Vagina (tissue), 2 donors: ENCODE results near the gene TRMT112. TPM values are rescaled to one million over a fixed set of nuclear protein-coding genes. Genes with fewer than 3 reads are reported as not detected.

Experiments used
- DNase-seq, 2 donors: peaks; one replicate each; pipeline ENCODE4 v3.0.0-alpha.2; 2017; ENCODE audit errors: extremely low spot score in 2 of 2
- H3K27ac ChIP-seq: fragments of 200-600 bp; sonication (generic); one replicate; pipeline ENCODE4 v1.5.1; 2019
- H3K27me3 ChIP-seq: fragments of 200-600 bp; sonication (generic); one replicate; pipeline ENCODE4 v1.5.1; 2019
- H3K36me3 ChIP-seq, 2 donors: fragments of 200-600 bp; sonication (generic); one replicate each; pipeline ENCODE4 v1.5.1; 2017 to 2019
- H3K4me1 ChIP-seq: fragments of 200-600 bp; sonication (generic); one replicate; pipeline ENCODE4 v1.5.1; 2019
- H3K4me3 ChIP-seq, 2 donors: fragments of 200-600 bp; sonication (generic); 1 replicate in 1 of 2; 2 replicates in 1 of 2; pipeline ENCODE4 v1.5.1; 2016 to 2019
- H3K9me3 ChIP-seq: fragments of 200-600 bp; sonication (generic); one replicate; pipeline ENCODE4 v1.5.1; 2019
- CTCF ChIP-seq, 3 experiments: fragments of 450-650 bp in 2 of 3; fragments of 200-600 bp in 1 of 3; sonication (generic) in 1 of 3; IDR thresholded peaks; one replicate each; pipeline ENCODE4 v1.5.1; 2017 to 2019; ENCODE audit warnings: antibody characterized with exemption in 3 of 3, mild to moderate bottlenecking in 2 of 3, moderate library complexity in 2 of 3
- POLR2A ChIP-seq, 2 donors: fragments of 450-650 bp; IDR thresholded peaks; one replicate each; pipeline ENCODE4 v1.6.1; 2017; ENCODE audit warnings: antibody characterized with exemption in 2 of 2, mild to moderate bottlenecking in 2 of 2, moderate library complexity in 2 of 2
- POLR2AphosphoS5 ChIP-seq, 2 donors: sonication (generic); formaldehyde crosslinking; IDR thresholded peaks; one replicate each; pipeline ENCODE4 v1.9.0; 2017; ENCODE audit warnings: antibody characterized with exemption in 2 of 2, mild to moderate bottlenecking in 2 of 2, low read depth in 1 of 2; ENCODE audit not compliant: insufficient read depth in 1 of 2
- intact Hi-C: fragments of 100-400 bp; cut with DNase I; formaldehyde crosslinking; loops from one replicate; pipeline ENCODE4 v1.15.1; 2023
- total RNA-seq: library from RNA; depleted of rRNA; stranded (reverse); fragments of >200 nt; gene quantifications from one replicate; pipeline ENCODE4 v1.2.3, GENCODE V29; 2016

Gene TRMT112
- total RNA-seq, 1 donor from 2014 or later = 195 TPM

- intact Hi-C loops = no loop called here
- no peak overlapping the region for H3K27ac ChIP-seq
- no peaks in the 10 kb centered on the region for H3K36me3 ChIP-seq
- peak overlapping the region; percentile 23 to 25 for H3K4me3 ChIP-seq
- no peaks in the 10 kb centered on the region for H3K27me3 ChIP-seq
- no peak for DNase-seq
- peaks cover 40% of the 10 kb centered on the region for H3K4me1 ChIP-seq
- no peak for TF ChIP-seq POLR2A (IDR thresholded peaks at IDR 0.05)
- peak in 2 of 3 experiments; percentile 17 to 46 for TF ChIP-seq CTCF (IDR thresholded peaks at IDR 0.05)
- TF ChIP-seq POLR2AphosphoS5 (IDR thresholded peaks at IDR 0.05; ENCODE audit: insufficient read depth in 1 of 2, low read depth in 1 of 2) = peak in 1 of 2 donors; percentile 61
- H3K9me3 ChIP-seq = no peaks in the 10 kb centered on the region
Observed at GRCh38 chr11:64355078-64355940, 38.0 kb upstream of the TRMT112 start.

- no peaks in the 10 kb centered on the region for H3K36me3 ChIP-seq
- DNase-seq = no peak
- TF ChIP-seq POLR2AphosphoS5 (IDR thresholded peaks at IDR 0.05; ENCODE audit: insufficient read depth in 1 of 2, low read depth in 1 of 2) (no peak), CTCF (IDR thresholded peaks at IDR 0.05) (no peak), POLR2A (IDR thresholded peaks at IDR 0.05) (no peak)
- H3K4me1 ChIP-seq = peaks cover 27% of the 10 kb centered on the region
- intact Hi-C loops = loop anchor here (5.0 kb wide), 1 partner anchor 37 kb away; the partner anchor contains the start of genes PRDX5 and TRMT112
- H3K9me3 ChIP-seq = no peaks in the 10 kb centered on the region
- no peaks in the 10 kb centered on the region for H3K27me3 ChIP-seq
- H3K27ac ChIP-seq = no peak overlapping the region
- H3K4me3 ChIP-seq = no peak overlapping the region
Observed at GRCh38 chr11:64353715-64354506, 36.6 kb upstream of the TRMT112 start.

GRCh38 chr11:64352995-64353714 lies 35.8 kb upstream of the TRMT112 start:
- intact Hi-C loops = loop anchor here (5.0 kb wide), 1 partner anchor 36 kb away; the partner anchor contains the start of genes PRDX5 and TRMT112
- no peak for DNase-seq
- Histone ChIP-seq H3K27ac (no peak overlapping the region), H3K27me3 (no peaks in the 10 kb centered on the region), H3K4me1 (peaks cover 29% of the 10 kb centered on the region), H3K9me3 (no peaks in the 10 kb centered on the region), H3K4me3 (no peak overlapping the region), H3K36me3 (no peaks in the 10 kb centered on the region)
- no peak for TF ChIP-seq POLR2A (IDR thresholded peaks at IDR 0.05)
- no peak for TF ChIP-seq CTCF (IDR thresholded peaks at IDR 0.05)
- no peak for TF ChIP-seq POLR2AphosphoS5 (IDR thresholded peaks at IDR 0.05; ENCODE audit: insufficient read depth in 1 of 2, low read depth in 1 of 2)

GRCh38 chr11:64352099-64352994 lies 35.0 kb upstream of the TRMT112 start:
- intact Hi-C loops = loop anchor here (5.0 kb wide), 1 partner anchor 35 kb away; the partner anchor contains the start of genes PRDX5 and TRMT112
- Histone ChIP-seq H3K27me3 (no peaks in the 10 kb centered on the region), H3K4me1 (peaks cover 21% of the 10 kb centered on the region), H3K9me3 (no peaks in the 10 kb centered on the region), H3K27ac (no peak overlapping the region), H3K36me3 (no peaks in the 10 kb centered on the region), H3K4me3 (no peak overlapping the region)
- DNase-seq = no peak
- TF ChIP-seq POLR2A (IDR thresholded peaks at IDR 0.05) = no peak
- TF ChIP-seq POLR2AphosphoS5 (IDR thresholded peaks at IDR 0.05; ENCODE audit: insufficient read depth in 1 of 2, low read depth in 1 of 2) = no peak
- no peak for TF ChIP-seq CTCF (IDR thresholded peaks at IDR 0.05)
